Breast epithelium (tissue), 3 donors: ENCODE measurements around the gene SARS1.

Experiments used
- POLR2A ChIP-seq: fragments of 450-650 bp; IDR thresholded peaks from one replicate; pipeline ENCODE4 v1.6.1; 2016; ENCODE audit warnings: antibody characterized with exemption, mild to moderate bottlenecking, moderate library complexity
- POLR2AphosphoS5 ChIP-seq, 3 donors: sonication (generic); formaldehyde crosslinking; IDR thresholded peaks; one replicate each; pipeline ENCODE4 v1.6.1; 2017; ENCODE audit warnings: antibody characterized with exemption in 3 of 3
- TF ChIP-seq, protein P1 (sequence below), 3 donors: fragments of 450-650 bp; IDR thresholded peaks; one replicate each; pipeline ENCODE4 v1.5.1; 2016 to 2017; ENCODE audit warnings: antibody characterized with exemption in 3 of 3, mild to moderate bottlenecking in 3 of 3, moderate library complexity in 3 of 3

DNA sequence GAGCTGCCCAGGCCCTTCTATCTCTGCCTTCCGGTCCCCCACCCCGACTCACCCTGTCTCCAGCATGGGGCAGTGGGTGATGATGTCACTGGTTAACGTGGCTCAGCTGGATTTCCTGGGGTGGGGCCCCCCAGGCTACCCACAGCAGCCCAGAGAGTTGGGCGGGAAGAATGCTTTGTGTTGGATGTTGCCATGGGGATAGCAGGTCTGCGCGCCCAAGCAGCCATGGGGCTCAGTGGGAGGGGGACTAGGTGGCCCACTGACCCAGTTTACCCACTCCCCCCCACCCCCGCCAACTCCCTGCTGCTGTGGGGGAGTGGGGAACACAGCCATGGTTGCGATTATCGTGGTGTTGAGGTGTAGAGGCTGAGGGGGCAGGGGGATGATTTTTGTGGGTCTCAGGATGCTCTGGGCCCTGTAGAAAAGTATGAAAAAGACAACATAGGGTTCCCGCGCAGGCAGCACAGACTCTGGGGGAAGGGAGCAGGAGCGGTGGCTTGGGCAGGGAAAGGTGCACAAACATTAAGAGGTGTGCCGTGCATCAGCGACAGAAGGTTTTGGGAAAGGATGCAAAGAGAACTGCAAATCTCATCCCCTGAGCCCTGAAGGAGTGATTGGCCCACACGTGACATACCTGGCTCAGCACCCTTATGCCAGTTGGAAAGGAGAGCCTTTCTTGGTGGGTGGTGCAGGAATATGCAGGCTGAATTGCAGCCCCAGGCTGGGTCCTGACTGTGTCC is 44.1 kb downstream of the SARS1 start:
- TF ChIP-seq, protein P1, sequence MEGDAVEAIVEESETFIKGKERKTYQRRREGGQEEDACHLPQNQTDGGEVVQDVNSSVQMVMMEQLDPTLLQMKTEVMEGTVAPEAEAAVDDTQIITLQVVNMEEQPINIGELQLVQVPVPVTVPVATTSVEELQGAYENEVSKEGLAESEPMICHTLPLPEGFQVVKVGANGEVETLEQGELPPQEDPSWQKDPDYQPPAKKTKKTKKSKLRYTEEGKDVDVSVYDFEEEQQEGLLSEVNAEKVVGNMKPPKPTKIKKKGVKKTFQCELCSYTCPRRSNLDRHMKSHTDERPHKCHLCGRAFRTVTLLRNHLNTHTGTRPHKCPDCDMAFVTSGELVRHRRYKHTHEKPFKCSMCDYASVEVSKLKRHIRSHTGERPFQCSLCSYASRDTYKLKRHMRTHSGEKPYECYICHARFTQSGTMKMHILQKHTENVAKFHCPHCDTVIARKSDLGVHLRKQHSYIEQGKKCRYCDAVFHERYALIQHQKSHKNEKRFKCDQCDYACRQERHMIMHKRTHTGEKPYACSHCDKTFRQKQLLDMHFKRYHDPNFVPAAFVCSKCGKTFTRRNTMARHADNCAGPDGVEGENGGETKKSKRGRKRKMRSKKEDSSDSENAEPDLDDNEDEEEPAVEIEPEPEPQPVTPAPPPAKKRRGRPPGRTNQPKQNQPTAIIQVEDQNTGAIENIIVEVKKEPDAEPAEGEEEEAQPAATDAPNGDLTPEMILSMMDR (IDR thresholded peaks at IDR 0.05): no peak
- TF ChIP-seq POLR2A (no peak), POLR2AphosphoS5 (IDR thresholded peaks at IDR 0.05) (no peak)
